Stimulated activated CD4-positive, alpha-beta T cell treated with anti-CD3 and anti-CD28 coated beads, Interleukin-1b, Interleukin-23, amount 100 ng/mL, for 1 hour (primary cell): ENCODE measurements around the gene AGBL3.
"Not testable (repeated sequence)": the region's sequence is repeated elsewhere in the genome, so short reads cannot be mapped to it uniquely, and the experiment has no call there.

Experiments
- DNase-seq, 2 donors: peaks; one replicate each; pipeline ENCODE4 v3.0.0-alpha.2; 2020; ENCODE audit warnings: low read depth in 2 of 2

The AGBL3 gene

GRCh38 chr7:134963036-134963435 is 23.3 kb upstream of the AGBL3 start:
- no peak for DNase-seq

- no peak for DNase-seq
These were observed 19.6 kb upstream of the AGBL3 start for GRCh38 chr7:134966691-134967090.

GRCh38 chr7:134968110-134968509 is 18.2 kb upstream of the AGBL3 start:
- DNase-seq = no peak

GRCh38 chr7:134981645-134982044 is 4.7 kb upstream of the AGBL3 start:
- DNase-seq = not testable (repeated sequence)

GRCh38 chr7:134985894-134986362 is 380 bp upstream of the AGBL3 start:
- no peak for DNase-seq

- no peak for DNase-seq
These were observed 1.9 kb downstream of the AGBL3 start for GRCh38 chr7:134988161-134988560.

- no peak for DNase-seq
These were observed 5.4 kb downstream of the AGBL3 start for GRCh38 chr7:134991469-134992339.

GRCh38 chr7:134992626-134993179 is 6.4 kb downstream of the AGBL3 start:
- DNase-seq = no peak

GRCh38 chr7:134993877-134994456 is 7.7 kb downstream of the AGBL3 start:
- no peak for DNase-seq

- no peak for DNase-seq
These were observed 9.2 kb downstream of the AGBL3 start for GRCh38 chr7:134995239-134996096.

- DNase-seq = no peak
These were observed 9.8 kb downstream of the AGBL3 start for GRCh38 chr7:134996097-134996550.

- no peak for DNase-seq
These were observed 11.0 kb downstream of the AGBL3 start for GRCh38 chr7:134997214-134997885.

- DNase-seq = no peak
These were observed 12.8 kb downstream of the AGBL3 start for GRCh38 chr7:134999136-134999535.

- DNase-seq = no peak
These were observed 15.3 kb downstream of the AGBL3 start for GRCh38 chr7:135001390-135002165.

GRCh38 chr7:135012229-135012628 is 25.9 kb downstream of the AGBL3 start:
- no peak for DNase-seq

GRCh38 chr7:135023622-135024021 is 37.3 kb downstream of the AGBL3 start:
- DNase-seq = no peak

GRCh38 chr7:135035252-135035651 is 48.9 kb downstream of the AGBL3 start:
- no peak for DNase-seq

- not testable (repeated sequence) for DNase-seq
These were observed 80.7 kb downstream of the AGBL3 start for GRCh38 chr7:135067017-135067416.

- DNase-seq = no peak
These were observed 87.8 kb downstream of the AGBL3 start for GRCh38 chr7:135074096-135074495.

GRCh38 chr7:135074531-135074930 is 88.2 kb downstream of the AGBL3 start:
- no peak for DNase-seq
